ENCODE measurements around the gene SMIM35. TPM values are rescaled to one million over a fixed set of nuclear protein-coding genes. Genes with fewer than 3 reads are reported as not detected.

SMIM35 gene
- total RNA-seq, 1 donor from 2014 or later, result not detected

DNA sequence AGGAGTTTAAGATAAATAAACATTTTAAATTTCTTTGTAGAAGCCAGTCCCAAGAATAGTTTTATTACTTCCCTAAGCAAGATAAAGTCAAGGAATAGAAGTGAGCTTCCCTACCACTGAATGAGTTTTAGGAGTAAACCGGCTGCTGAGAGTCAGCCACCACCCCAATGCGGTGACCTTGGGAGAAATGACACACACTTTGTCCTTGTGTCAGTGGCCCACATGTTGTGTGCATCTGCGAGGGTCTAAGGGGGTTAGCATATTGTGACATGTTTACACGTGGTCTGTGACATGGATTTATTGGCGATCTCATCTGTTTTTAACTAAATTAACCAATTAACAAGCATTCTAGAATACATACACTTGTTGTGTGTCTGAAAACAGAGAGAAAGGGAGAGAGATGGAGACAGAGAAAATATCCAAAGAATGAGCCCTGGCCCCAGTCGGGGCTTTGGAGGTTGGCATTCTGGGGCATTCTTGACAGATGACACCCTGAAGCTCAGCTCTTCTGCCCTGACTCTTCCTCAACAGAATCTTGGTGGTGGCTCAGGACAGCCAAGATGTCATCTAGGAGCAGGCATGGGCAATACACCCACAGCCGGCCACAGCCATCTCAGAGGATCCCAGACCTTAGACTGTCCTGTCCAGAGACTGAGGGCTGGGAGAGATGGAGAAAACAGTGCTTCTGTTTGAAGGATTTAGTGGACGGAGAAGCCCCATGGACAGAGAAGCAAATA is 39.6 kb downstream of the SMIM35 start:
- H3K4me3 ChIP-seq (ENCODE audit: low read depth, low read length), result no peak overlapping the region
- DNase-seq (ENCODE audit: low read depth), result no peak
- TF ChIP-seq, protein P1, sequence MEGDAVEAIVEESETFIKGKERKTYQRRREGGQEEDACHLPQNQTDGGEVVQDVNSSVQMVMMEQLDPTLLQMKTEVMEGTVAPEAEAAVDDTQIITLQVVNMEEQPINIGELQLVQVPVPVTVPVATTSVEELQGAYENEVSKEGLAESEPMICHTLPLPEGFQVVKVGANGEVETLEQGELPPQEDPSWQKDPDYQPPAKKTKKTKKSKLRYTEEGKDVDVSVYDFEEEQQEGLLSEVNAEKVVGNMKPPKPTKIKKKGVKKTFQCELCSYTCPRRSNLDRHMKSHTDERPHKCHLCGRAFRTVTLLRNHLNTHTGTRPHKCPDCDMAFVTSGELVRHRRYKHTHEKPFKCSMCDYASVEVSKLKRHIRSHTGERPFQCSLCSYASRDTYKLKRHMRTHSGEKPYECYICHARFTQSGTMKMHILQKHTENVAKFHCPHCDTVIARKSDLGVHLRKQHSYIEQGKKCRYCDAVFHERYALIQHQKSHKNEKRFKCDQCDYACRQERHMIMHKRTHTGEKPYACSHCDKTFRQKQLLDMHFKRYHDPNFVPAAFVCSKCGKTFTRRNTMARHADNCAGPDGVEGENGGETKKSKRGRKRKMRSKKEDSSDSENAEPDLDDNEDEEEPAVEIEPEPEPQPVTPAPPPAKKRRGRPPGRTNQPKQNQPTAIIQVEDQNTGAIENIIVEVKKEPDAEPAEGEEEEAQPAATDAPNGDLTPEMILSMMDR (conservative IDR thresholded peaks at IDR 0.05; ENCODE audit: low read depth, low read length), result no peak

GRCh38 chr11:118046051-118046963 is 40.5 kb downstream of the SMIM35 start:
- DNase-seq (ENCODE audit: low read depth), result no peak
- H3K4me3 ChIP-seq (ENCODE audit: low read depth, low read length), result no peak overlapping the region
- TF ChIP-seq, protein P1 (conservative IDR thresholded peaks at IDR 0.05; ENCODE audit: low read depth, low read length), result no peak

DNA sequence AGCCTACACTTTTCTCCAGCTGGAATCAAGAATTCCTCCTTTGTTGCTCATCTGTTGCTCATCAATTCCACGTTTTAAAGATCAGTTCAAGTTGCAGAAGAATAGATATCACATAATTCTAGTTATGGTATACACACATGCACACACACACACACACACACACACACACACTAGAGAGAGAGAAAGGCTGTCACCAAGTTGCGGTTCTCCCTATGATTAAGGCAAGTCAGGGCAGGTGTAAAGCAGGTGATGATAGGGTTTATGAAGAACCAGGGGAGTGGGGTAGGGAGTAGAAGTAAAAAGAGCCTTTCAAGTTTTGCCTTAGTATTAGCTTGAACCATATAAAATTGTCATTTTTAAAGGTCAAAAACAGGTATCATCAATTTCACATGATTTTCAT is 41.6 kb downstream of the SMIM35 start:
- TF ChIP-seq, protein P1 (conservative IDR thresholded peaks at IDR 0.05; ENCODE audit: low read depth, low read length), result no peak
- no peak overlapping the region for H3K4me3 ChIP-seq (ENCODE audit: low read depth, low read length)
- DNase-seq (ENCODE audit: low read depth), result no peak

GRCh38 chr11:118042796-118043195 is 44.0 kb downstream of the SMIM35 start:
- DNase-seq (ENCODE audit: low read depth), result no peak
- TF ChIP-seq, protein P1 (conservative IDR thresholded peaks at IDR 0.05; ENCODE audit: low read depth, low read length), result no peak
- H3K4me3 ChIP-seq (ENCODE audit: low read depth, low read length), result no peak overlapping the region

GRCh38 chr11:118042141-118042540 is 44.6 kb downstream of the SMIM35 start:
- H3K4me3 ChIP-seq (ENCODE audit: low read depth, low read length), result no peak overlapping the region
- TF ChIP-seq, protein P1 (conservative IDR thresholded peaks at IDR 0.05; ENCODE audit: low read depth, low read length), result no peak
- DNase-seq (ENCODE audit: low read depth), result no peak

GRCh38 chr11:118033443-118033842 is 53.3 kb downstream of the SMIM35 start:
- no peak for DNase-seq (ENCODE audit: low read depth)
- TF ChIP-seq, protein P1 (conservative IDR thresholded peaks at IDR 0.05; ENCODE audit: low read depth, low read length), result no peak
- no peak overlapping the region for H3K4me3 ChIP-seq (ENCODE audit: low read depth, low read length)

Data from epithelial cell of proximal tubule (primary cell).